ENCODE results near the gene RPL6. TPM values are rescaled to one million over a fixed set of nuclear protein-coding genes. Genes with fewer than 3 reads are reported as not detected.

The RPL6 gene
- total and polyA plus RNA-seq, 9 of the 15 experiments (the other 6 are each of a cell fraction or from before 2014, with no cell fraction given) = 1,519 to 3,103 (median 2,396) TPM

DNA sequence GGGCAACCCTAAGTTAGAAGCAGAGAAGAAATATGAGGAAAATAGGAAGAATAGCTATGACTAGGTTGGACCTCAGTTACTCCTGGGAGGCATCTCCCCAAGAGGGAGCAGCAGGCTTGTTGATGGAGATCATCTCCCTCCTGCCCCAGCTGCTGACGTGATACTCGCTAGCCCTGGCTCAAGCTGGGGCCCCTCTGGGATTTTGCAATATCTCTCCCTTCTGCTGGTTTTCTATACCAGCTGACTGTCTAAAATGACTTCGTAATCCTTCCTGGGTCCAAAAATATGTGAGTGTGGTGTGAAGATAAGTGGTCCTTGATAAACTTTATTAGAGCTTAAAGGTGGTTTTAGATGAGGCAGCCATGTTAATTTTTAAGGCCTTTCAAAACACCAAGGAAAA is 22.7 kb downstream of the RPL6 start (continued):
- TF ChIP-seq, protein P1, sequence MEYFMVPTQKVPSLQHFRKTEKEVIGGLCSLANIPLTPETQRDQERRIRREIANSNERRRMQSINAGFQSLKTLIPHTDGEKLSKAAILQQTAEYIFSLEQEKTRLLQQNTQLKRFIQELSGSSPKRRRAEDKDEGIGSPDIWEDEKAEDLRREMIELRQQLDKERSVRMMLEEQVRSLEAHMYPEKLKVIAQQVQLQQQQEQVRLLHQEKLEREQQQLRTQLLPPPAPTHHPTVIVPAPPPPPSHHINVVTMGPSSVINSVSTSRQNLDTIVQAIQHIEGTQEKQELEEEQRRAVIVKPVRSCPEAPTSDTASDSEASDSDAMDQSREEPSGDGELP (CRISPR knock-in tag; IDR thresholded peaks at IDR 0.05; ENCODE audit: borderline replicate concordance) = peak; percentile 86
- TF ChIP-seq, protein P2, sequence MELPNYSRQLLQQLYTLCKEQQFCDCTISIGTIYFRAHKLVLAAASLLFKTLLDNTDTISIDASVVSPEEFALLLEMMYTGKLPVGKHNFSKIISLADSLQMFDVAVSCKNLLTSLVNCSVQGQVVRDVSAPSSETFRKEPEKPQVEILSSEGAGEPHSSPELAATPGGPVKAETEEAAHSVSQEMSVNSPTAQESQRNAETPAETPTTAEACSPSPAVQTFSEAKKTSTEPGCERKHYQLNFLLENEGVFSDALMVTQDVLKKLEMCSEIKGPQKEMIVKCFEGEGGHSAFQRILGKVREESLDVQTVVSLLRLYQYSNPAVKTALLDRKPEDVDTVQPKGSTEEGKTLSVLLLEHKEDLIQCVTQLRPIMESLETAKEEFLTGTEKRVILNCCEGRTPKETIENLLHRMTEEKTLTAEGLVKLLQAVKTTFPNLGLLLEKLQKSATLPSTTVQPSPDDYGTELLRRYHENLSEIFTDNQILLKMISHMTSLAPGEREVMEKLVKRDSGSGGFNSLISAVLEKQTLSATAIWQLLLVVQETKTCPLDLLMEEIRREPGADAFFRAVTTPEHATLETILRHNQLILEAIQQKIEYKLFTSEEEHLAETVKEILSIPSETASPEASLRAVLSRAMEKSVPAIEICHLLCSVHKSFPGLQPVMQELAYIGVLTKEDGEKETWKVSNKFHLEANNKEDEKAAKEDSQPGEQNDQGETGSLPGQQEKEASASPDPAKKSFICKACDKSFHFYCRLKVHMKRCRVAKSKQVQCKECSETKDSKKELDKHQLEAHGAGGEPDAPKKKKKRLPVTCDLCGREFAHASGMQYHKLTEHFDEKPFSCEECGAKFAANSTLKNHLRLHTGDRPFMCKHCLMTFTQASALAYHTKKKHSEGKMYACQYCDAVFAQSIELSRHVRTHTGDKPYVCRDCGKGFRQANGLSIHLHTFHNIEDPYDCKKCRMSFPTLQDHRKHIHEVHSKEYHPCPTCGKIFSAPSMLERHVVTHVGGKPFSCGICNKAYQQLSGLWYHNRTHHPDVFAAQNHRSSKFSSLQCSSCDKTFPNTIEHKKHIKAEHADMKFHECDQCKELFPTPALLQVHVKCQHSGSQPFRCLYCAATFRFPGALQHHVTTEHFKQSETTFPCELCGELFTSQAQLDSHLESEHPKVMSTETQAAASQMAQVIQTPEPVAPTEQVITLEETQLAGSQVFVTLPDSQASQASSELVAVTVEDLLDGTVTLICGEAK (IDR thresholded peaks at IDR 0.05) = peak; percentile 54; the same call in 1 of the 2 replicates
- TF ChIP-seq, protein P2 (CRISPR knock-in tag; IDR thresholded peaks at IDR 0.05) = no peak
- TF ChIP-seq CBFA2T3 (IDR thresholded peaks at IDR 0.05) (peak; percentile 90), SMARCA4 (IDR thresholded peaks at IDR 0.05) (peak; percentile 64), CBX2 (IDR thresholded peaks at IDR 0.05; ENCODE audit: insufficient read depth, low read length, poor library complexity, severe bottlenecking) (no peak), SRF (CRISPR knock-in tag; IDR thresholded peaks at IDR 0.05) (no peak), LEF1 (IDR thresholded peaks at IDR 0.05) (0 out of 2 replicates have a peak, but pooled peaks have one; percentile 45), DPF2 (IDR thresholded peaks at IDR 0.05) (peak; percentile 53; the same call in 1 of the 2 replicates), CREM (IDR thresholded peaks at IDR 0.05; ENCODE audit: low read depth) (peak; percentile 65), ZNF239 (CRISPR knock-in tag; IDR thresholded peaks at IDR 0.05) (no peak), TAF15 (IDR thresholded peaks at IDR 0.05; ENCODE audit: low read depth, low read length) (no peak)
- TF ChIP-seq, protein P3, sequence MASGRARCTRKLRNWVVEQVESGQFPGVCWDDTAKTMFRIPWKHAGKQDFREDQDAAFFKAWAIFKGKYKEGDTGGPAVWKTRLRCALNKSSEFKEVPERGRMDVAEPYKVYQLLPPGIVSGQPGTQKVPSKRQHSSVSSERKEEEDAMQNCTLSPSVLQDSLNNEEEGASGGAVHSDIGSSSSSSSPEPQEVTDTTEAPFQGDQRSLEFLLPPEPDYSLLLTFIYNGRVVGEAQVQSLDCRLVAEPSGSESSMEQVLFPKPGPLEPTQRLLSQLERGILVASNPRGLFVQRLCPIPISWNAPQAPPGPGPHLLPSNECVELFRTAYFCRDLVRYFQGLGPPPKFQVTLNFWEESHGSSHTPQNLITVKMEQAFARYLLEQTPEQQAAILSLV (tag; IDR thresholded peaks at IDR 0.05) = peak; percentile 5; the same call in 1 of the 2 replicates
- TF ChIP-seq, protein P4, sequence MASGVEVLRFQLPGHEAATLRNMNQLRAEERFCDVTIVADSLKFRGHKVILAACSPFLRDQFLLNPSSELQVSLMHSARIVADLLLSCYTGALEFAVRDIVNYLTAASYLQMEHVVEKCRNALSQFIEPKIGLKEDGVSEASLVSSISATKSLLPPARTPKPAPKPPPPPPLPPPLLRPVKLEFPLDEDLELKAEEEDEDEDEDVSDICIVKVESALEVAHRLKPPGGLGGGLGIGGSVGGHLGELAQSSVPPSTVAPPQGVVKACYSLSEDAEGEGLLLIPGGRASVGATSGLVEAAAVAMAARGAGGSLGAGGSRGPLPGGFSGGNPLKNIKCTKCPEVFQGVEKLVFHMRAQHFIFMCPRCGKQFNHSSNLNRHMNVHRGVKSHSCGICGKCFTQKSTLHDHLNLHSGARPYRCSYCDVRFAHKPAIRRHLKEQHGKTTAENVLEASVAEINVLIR (CRISPR knock-in tag; IDR thresholded peaks at IDR 0.05) = peak; percentile 25; the same call in 1 of the 2 replicates
- TF ChIP-seq, protein P5, sequence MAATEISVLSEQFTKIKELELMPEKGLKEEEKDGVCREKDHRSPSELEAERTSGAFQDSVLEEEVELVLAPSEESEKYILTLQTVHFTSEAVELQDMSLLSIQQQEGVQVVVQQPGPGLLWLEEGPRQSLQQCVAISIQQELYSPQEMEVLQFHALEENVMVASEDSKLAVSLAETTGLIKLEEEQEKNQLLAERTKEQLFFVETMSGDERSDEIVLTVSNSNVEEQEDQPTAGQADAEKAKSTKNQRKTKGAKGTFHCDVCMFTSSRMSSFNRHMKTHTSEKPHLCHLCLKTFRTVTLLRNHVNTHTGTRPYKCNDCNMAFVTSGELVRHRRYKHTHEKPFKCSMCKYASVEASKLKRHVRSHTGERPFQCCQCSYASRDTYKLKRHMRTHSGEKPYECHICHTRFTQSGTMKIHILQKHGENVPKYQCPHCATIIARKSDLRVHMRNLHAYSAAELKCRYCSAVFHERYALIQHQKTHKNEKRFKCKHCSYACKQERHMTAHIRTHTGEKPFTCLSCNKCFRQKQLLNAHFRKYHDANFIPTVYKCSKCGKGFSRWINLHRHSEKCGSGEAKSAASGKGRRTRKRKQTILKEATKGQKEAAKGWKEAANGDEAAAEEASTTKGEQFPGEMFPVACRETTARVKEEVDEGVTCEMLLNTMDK (IDR thresholded peaks at IDR 0.05; ENCODE audit: borderline replicate concordance, insufficient read depth, low read depth, low read length, poor library complexity, severe bottlenecking) = peak; percentile 2

Measured in K562 (cell line).